ENCODE data around the gene AGPAT1.
A peak's percentile ranks its signal among the peaks of the same experiment; 100 is the strongest.

AGPAT1 gene

DNA sequence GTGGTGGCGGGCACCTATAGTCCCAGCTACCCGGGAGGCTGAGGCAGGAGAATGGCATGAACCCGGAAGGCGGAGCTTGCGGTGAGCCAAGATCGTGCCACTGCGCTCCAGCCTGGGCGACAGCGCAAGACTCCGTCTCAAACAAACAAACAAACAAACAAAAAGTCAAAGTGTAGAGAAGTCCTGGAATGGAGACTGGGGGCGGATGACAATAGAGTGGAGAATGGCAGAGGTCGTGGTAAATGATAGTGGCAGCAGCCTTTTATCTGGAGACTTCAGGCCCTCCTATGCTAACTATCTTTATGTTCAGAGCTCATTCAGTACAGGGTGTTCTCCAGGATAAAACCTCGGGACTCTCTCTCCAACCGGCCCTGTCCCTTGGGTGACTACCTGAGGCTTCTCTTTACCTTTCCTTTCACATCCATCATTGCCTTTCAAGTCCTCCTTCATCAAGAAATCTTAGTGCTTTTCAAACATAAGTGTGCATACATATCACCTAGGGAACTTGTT, 44.4 kb downstream of the AGPAT1 start:
- CTCF ChIA-PET, result interaction anchor here (0.6 to 0.9 kb wide), 3 partner anchors 9 to 20 kb away, joined by 3 to 4 read pairs (median 3); no protein-coding TSS in a partner anchor
- POLR2A ChIA-PET (ENCODE audit: low non-redundant PET), result no interaction called here
- no peak for TF ChIP-seq CTCF (conservative IDR thresholded peaks at IDR 0.05; ENCODE audit: low read depth)
- peak overlapping the region; percentile 89; the same call in 1 of the 2 replicates for H3K27ac ChIP-seq
- no peak for DNase-seq (ENCODE audit: low spot score)

GRCh38 chr6:32129297-32130088, 46.4 kb downstream of the AGPAT1 start:
- peak overlapping the region; percentile 89 for H3K27ac ChIP-seq

DNA sequence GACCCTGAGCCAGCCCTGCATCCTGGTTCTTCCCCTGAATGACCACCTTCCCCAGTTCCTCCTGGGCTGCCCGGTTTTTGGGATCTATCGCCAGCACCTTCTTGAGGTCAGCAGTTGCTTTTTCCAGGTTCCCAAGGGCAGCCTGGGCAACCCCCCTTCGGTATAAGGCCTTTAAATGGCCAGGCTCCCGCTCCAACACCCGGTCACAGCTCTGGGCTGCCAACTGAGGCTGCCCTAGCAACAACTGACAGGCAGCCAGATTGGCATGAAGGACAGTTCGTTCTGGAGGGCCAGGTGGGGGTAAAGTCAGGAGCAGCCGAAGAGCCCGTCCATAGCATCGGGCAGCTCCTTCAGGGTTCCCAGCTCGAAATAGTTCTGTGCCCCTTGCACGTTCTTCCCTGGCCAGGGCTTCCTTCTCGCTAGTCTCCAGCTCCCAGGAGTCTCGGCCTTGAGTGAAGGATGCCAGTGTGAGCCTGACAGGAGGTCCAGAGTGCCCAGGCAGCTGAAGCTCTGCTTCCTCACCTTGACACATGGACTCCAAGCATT, 47.1 kb downstream of the AGPAT1 start:
- peak overlapping the region; percentile 89 for H3K27ac ChIP-seq
- CTCF ChIA-PET, result interaction anchor here (0.9 to 1.5 kb wide), 2 partner anchors 10 to 11 kb away, joined by 3 to 6 read pairs; no protein-coding TSS in a partner anchor
- DNase-seq (ENCODE audit: low spot score), result no peak
- TF ChIP-seq CTCF (conservative IDR thresholded peaks at IDR 0.05; ENCODE audit: low read depth), result no peak
- POLR2A ChIA-PET (ENCODE audit: low non-redundant PET), result interaction anchor here (0.7 to 0.8 kb wide), 2 partner anchors 15 to 67 kb away, joined by 3 read pairs; no protein-coding TSS in a partner anchor

More at GRCh38 chr6:32129297-32130088, 46.4 kb downstream of the AGPAT1 start:
- ChIA-PET POLR2A (ENCODE audit: low non-redundant PET) (interaction anchor here (0.8 kb wide), 1 partner anchor 66 kb away, joined by 3 read pairs; no protein-coding TSS in a partner anchor), CTCF (interaction anchor here (0.6 to 1.5 kb wide), 5 partner anchors 11 to 297 kb away, joined by 3 to 7 read pairs (median 4); no protein-coding TSS in a partner anchor)
- DNase-seq (ENCODE audit: low spot score), result no peak
- TF ChIP-seq CTCF (conservative IDR thresholded peaks at IDR 0.05; ENCODE audit: low read depth), result no peak

- TF ChIP-seq CTCF (conservative IDR thresholded peaks at IDR 0.05; ENCODE audit: low read depth), result no peak
- CTCF ChIA-PET, result interaction anchor here (1.2 to 2.1 kb wide), 2 partner anchors 10 to 13 kb away, joined by 4 to 11 read pairs; no protein-coding TSS in a partner anchor
Measured at GRCh38 chr6:32127717-32128592, 47.9 kb downstream of the AGPAT1 start, which contains the start of gene ATF6B. TSS of gene ATF6B (minus strand) at chr6:32128246. CDS start at chr6:32128207, 39 bp downstream.

DNA sequence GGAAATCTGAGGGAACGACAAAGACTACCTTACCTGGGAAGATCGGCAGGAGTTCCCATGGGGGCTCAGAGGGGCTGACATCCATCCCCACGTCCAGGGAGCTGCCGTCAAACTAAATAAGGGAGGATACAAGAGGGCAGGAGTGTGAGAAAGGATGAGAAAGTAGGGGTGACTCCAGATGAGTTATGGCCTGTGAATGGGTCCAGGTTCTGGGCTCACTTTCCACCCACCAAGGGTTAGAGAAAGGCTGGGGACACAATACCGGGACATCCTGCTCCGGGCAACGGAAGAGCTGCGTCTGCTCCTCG, 48.5 kb downstream of the AGPAT1 start:
- ChIA-PET POLR2A (ENCODE audit: low non-redundant PET) (no interaction called here), CTCF (interaction anchor here (1.2 to 2.1 kb wide), 2 partner anchors 9 to 13 kb away, joined by 4 to 11 read pairs; no protein-coding TSS in a partner anchor)
- TF ChIP-seq CTCF (conservative IDR thresholded peaks at IDR 0.05; ENCODE audit: low read depth), result no peak
- DNase-seq (ENCODE audit: low spot score), result no peak
- peak overlapping the region; percentile 89 for H3K27ac ChIP-seq

More at GRCh38 chr6:32127717-32128592, 47.9 kb downstream of the AGPAT1 start, which contains the start of gene ATF6B:
- peak; percentile 99 for DNase-seq (ENCODE audit: low spot score)
- POLR2A ChIA-PET (ENCODE audit: low non-redundant PET), result interaction anchor here (0.6 to 0.7 kb wide), 2 partner anchors 14 to 37 kb away, joined by 3 read pairs; no protein-coding TSS in a partner anchor
- H3K27ac ChIP-seq, result peak within 1 kb of the TSS; percentile 89
